SK-N-SH treated with all-trans-retinoic acid at 6 μM for 48 hours (cell line): ENCODE measurements around the gene CHAF1B.

ENCODE experiments used
- ATAC-seq: fragments of 200-7000 bp; cut with Tn5 transposase; 3 replicates; pipeline ENCODE4 v1.9.1; 2020; ENCODE audit warnings: mild to moderate bottlenecking, moderate library complexity
- ARNTL ChIP-seq: fragments of 450-650 bp; formaldehyde crosslinking; IDR thresholded peaks from 2 replicates; pipeline ENCODE4 v1.5.0; 2020; ENCODE audit warnings: low read depth, mild to moderate bottlenecking, moderate library complexity, borderline replicate concordance
- BACH2 ChIP-seq: fragments of 250-450 bp; sonication (Bioruptor Pico); IDR thresholded peaks from 2 replicates; pipeline ENCODE4 v1.9.0; 2021; ENCODE audit warnings: mild to moderate bottlenecking, borderline replicate concordance
- CREB5 ChIP-seq: fragments of 250-450 bp; sonication (Bioruptor Pico); IDR thresholded peaks from 2 replicates; pipeline ENCODE4 v1.5.1; 2020; ENCODE audit warnings: low read depth, mild to moderate bottlenecking, moderate library complexity
- CSDC2 ChIP-seq: fragments of 250-450 bp; sonication (Bioruptor Pico); IDR thresholded peaks from 2 replicates; pipeline ENCODE4 v1.5.0; 2020; ENCODE audit warnings: mild to moderate bottlenecking, moderate library complexity
- ESRRG ChIP-seq: fragments of 250-450 bp; sonication (Bioruptor Pico); IDR thresholded peaks from 2 replicates; pipeline ENCODE4 v1.6.1; 2021; ENCODE audit warnings: mild to moderate bottlenecking
- GLIS3 ChIP-seq: fragments of 250-450 bp; sonication (Bioruptor Pico); IDR thresholded peaks from 2 replicates; pipeline ENCODE4 v1.5.0; 2020; ENCODE audit warnings: mild to moderate bottlenecking, moderate library complexity
- ISL1 ChIP-seq: fragments of 250-450 bp; sonication (Bioruptor Pico); IDR thresholded peaks from 2 replicates; pipeline ENCODE4 v2.1.2; 2022; ENCODE audit warnings: mild to moderate bottlenecking, moderate library complexity
- OSR1 ChIP-seq: fragments of 250-450 bp; sonication (Bioruptor Pico); IDR thresholded peaks from 2 replicates; pipeline ENCODE4 v1.8.0; 2022; ENCODE audit warnings: moderate library complexity, mild to moderate bottlenecking, inconsistent platforms
- PATZ1 ChIP-seq: fragments of 250-450 bp; sonication (Bioruptor Pico); IDR thresholded peaks from 2 replicates; pipeline ENCODE4 v1.8.0; 2020; ENCODE audit warnings: mild to moderate bottlenecking, moderate library complexity, borderline replicate concordance
- POU6F1 ChIP-seq: fragments of 250-450 bp; sonication (Bioruptor Pico); IDR thresholded peaks from 2 replicates; pipeline ENCODE4 v1.8.0; 2021; ENCODE audit warnings: low read depth, mild to moderate bottlenecking, moderate library complexity, borderline replicate concordance
- PPARA ChIP-seq: fragments of 250-450 bp; sonication (Bioruptor Pico); IDR thresholded peaks from 2 replicates; pipeline ENCODE4 v1.5.0; 2020; ENCODE audit warnings: mild to moderate bottlenecking, borderline replicate concordance
- SNAI2 ChIP-seq: fragments of 250-450 bp; sonication (Bioruptor Pico); IDR thresholded peaks from 2 replicates; pipeline ENCODE4 v1.5.0; 2020; ENCODE audit warnings: mild to moderate bottlenecking, moderate library complexity
- TCF4 ChIP-seq: fragments of 250-450 bp; sonication (Bioruptor Pico); IDR thresholded peaks from 2 replicates; pipeline ENCODE4 v1.8.0; 2021; ENCODE audit warnings: mild to moderate bottlenecking, moderate library complexity, borderline replicate concordance
- TOX ChIP-seq: fragments of 250-450 bp; sonication (Bioruptor Pico); IDR thresholded peaks from 2 replicates; pipeline ENCODE4 v1.8.0; 2021; ENCODE audit warnings: mild to moderate bottlenecking, moderate library complexity, borderline replicate concordance
- TSHZ2 ChIP-seq: fragments of 250-450 bp; sonication (Bioruptor Pico); IDR thresholded peaks from 2 replicates; pipeline ENCODE4 v1.5.0; 2020; ENCODE audit warnings: mild to moderate bottlenecking, moderate library complexity
- ZC3H10 ChIP-seq: fragments of 250-450 bp; sonication (Bioruptor Pico); IDR thresholded peaks from 2 replicates; pipeline ENCODE4 v1.5.1; 2021; ENCODE audit warnings: mild to moderate bottlenecking, moderate library complexity
- ZFP3 ChIP-seq: fragments of 250-450 bp; sonication (Bioruptor Pico); IDR thresholded peaks from 2 replicates; pipeline ENCODE4 v1.5.0; 2020; ENCODE audit warnings: mild to moderate bottlenecking, moderate library complexity
- ZFP30 ChIP-seq: fragments of 450-650 bp; formaldehyde crosslinking; IDR thresholded peaks from 2 replicates; pipeline ENCODE4 v1.5.0; 2022; ENCODE audit warnings: mild to moderate bottlenecking, moderate library complexity
- ZNF565 ChIP-seq: fragments of 450-650 bp; formaldehyde crosslinking; conservative IDR thresholded peaks from 2 replicates; pipeline ENCODE4 v1.5.0; 2020; ENCODE audit warnings: low read depth, mild to moderate bottlenecking, moderate library complexity
- ZNF70 ChIP-seq: fragments of 450-650 bp; formaldehyde crosslinking; IDR thresholded peaks from 2 replicates; pipeline ENCODE4 v1.5.0; 2020; ENCODE audit warnings: mild to moderate bottlenecking, moderate library complexity
- ZNF8 ChIP-seq: fragments of 450-650 bp; formaldehyde crosslinking; IDR thresholded peaks from 2 replicates; pipeline ENCODE4 v1.5.0; 2020; ENCODE audit warnings: mild to moderate bottlenecking, moderate library complexity

Gene CHAF1B

GRCh38 chr21:36419996-36420395 is 34.8 kb downstream of the CHAF1B start:
- TF ChIP-seq ZNF70 (CRISPR knock-in tag) (no peak), ZFP3 (no peak), ARNTL (CRISPR knock-in tag) (no peak), BACH2 (no peak)
- peak; percentile 95 for ATAC-seq

GRCh38 chr21:36420571-36421339 is 35.6 kb downstream of the CHAF1B start:
- ATAC-seq: no peak
- TF ChIP-seq ISL1 (CRISPR knock-in tag) (no peak), PPARA (CRISPR knock-in tag) (no peak), ZFP3 (no peak), ZFP30 (no peak), OSR1 (CRISPR knock-in tag) (no peak), ZNF8 (CRISPR knock-in tag) (no peak), ARNTL (CRISPR knock-in tag) (no peak), TSHZ2 (no peak), ZNF565 (no peak), PATZ1 (CRISPR knock-in tag) (no peak), CREB5 (no peak), BACH2 (no peak), ESRRG (CRISPR knock-in tag) (no peak), ZNF70 (CRISPR knock-in tag) (no peak), SNAI2 (CRISPR knock-in tag) (no peak), CSDC2 (CRISPR knock-in tag) (no peak), POU6F1 (CRISPR knock-in tag) (no peak), TCF4 (no peak), ZC3H10 (CRISPR knock-in tag) (no peak)
- TF ChIP-seq, all 23 proteins: peak for 0

- ATAC-seq: peak; percentile 69
- TF ChIP-seq TOX: no peak
- TF ChIP-seq CREB5: no peak
- no peak for TF ChIP-seq ZC3H10 (CRISPR knock-in tag)
- no peak for TF ChIP-seq CSDC2 (CRISPR knock-in tag)
- TF ChIP-seq PPARA (CRISPR knock-in tag): no peak
- no peak for TF ChIP-seq GLIS3 (CRISPR knock-in tag)
- no peak for TF ChIP-seq ZNF565
- no peak for TF ChIP-seq ARNTL (CRISPR knock-in tag)
- TF ChIP-seq ZFP30: no peak
- TF ChIP-seq ZFP3: no peak
- no peak for TF ChIP-seq TSHZ2
- TF ChIP-seq OSR1 (CRISPR knock-in tag): no peak
- no peak for TF ChIP-seq ZNF70 (CRISPR knock-in tag)
- TF ChIP-seq ESRRG (CRISPR knock-in tag): no peak
- TF ChIP-seq POU6F1 (CRISPR knock-in tag): no peak
- no peak for TF ChIP-seq BACH2
Measured at GRCh38 chr21:36422279-36423098, 37.3 kb downstream of the CHAF1B start.
